ENCODE data around the gene GTF2F2.

GTF2F2 gene

GRCh38 chr13:45132369-45133064 lies 12.2 kb downstream of the GTF2F2 start:
- no peak for DNase-seq

GRCh38 chr13:45133396-45134118 lies 13.2 kb downstream of the GTF2F2 start:
- DNase-seq, result no peak

GRCh38 chr13:45136741-45137504 lies 16.6 kb downstream of the GTF2F2 start:
- DNase-seq, result no peak

GRCh38 chr13:45137526-45137925 lies 17.2 kb downstream of the GTF2F2 start:
- no peak for DNase-seq

- no peak for DNase-seq
Measured at GRCh38 chr13:45138282-45138681, 18.0 kb downstream of the GTF2F2 start.

- no peak for DNase-seq
Measured at GRCh38 chr13:45141369-45141768, 21.1 kb downstream of the GTF2F2 start.

GRCh38 chr13:45142440-45143345 lies 22.4 kb downstream of the GTF2F2 start:
- DNase-seq, result no peak

GRCh38 chr13:45143346-45143751 lies 23.0 kb downstream of the GTF2F2 start:
- DNase-seq, result no peak

GRCh38 chr13:45149964-45150363 lies 29.7 kb downstream of the GTF2F2 start:
- DNase-seq, result no peak

- no peak for DNase-seq
Measured at GRCh38 chr13:45156565-45157361, 36.5 kb downstream of the GTF2F2 start.

- no peak for DNase-seq
Measured at GRCh38 chr13:45162194-45162593, 41.9 kb downstream of the GTF2F2 start.

GRCh38 chr13:45162821-45163220 lies 42.5 kb downstream of the GTF2F2 start:
- DNase-seq, result no peak

- no peak for DNase-seq
Measured at GRCh38 chr13:45166858-45167257, 46.5 kb downstream of the GTF2F2 start.

GRCh38 chr13:45167611-45168554 lies 47.6 kb downstream of the GTF2F2 start:
- DNase-seq, result no peak

GRCh38 chr13:45168555-45168930 lies 48.2 kb downstream of the GTF2F2 start:
- no peak for DNase-seq

GRCh38 chr13:45174478-45174877 lies 54.2 kb downstream of the GTF2F2 start:
- no peak for DNase-seq

GRCh38 chr13:45178349-45179162 lies 58.2 kb downstream of the GTF2F2 start:
- no peak for DNase-seq

GRCh38 chr13:45179428-45179827 lies 59.1 kb downstream of the GTF2F2 start:
- no peak for DNase-seq

GRCh38 chr13:45180303-45180702 lies 60.0 kb downstream of the GTF2F2 start:
- no peak for DNase-seq
